22Rv1 (cell line): ENCODE measurements around the gene HSD17B1.

Experiments
- CTCF ChIP-seq: fragments of 450-650 bp; IDR thresholded peaks from 2 replicates; pipeline ENCODE4 v1.5.1; 2017; ENCODE audit warnings: mild to moderate bottlenecking
- ZFX ChIP-seq: fragments of 450-650 bp; IDR thresholded peaks from 2 replicates; pipeline ENCODE4 v1.6.1; 2017; ENCODE audit warnings: antibody characterized with exemption, borderline replicate concordance

- TF ChIP-seq CTCF (no peak), ZFX (no peak)
These were observed 43.7 kb downstream of the HSD17B1 start for GRCh38 chr17:42596386-42596785.
